ENCODE measurements around the gene ULBP2.
"Not testable (repeated sequence)": the region's sequence is repeated elsewhere in the genome, so short reads cannot be mapped to it uniquely, and the experiment has no call there.

The ULBP2 gene

DNA sequence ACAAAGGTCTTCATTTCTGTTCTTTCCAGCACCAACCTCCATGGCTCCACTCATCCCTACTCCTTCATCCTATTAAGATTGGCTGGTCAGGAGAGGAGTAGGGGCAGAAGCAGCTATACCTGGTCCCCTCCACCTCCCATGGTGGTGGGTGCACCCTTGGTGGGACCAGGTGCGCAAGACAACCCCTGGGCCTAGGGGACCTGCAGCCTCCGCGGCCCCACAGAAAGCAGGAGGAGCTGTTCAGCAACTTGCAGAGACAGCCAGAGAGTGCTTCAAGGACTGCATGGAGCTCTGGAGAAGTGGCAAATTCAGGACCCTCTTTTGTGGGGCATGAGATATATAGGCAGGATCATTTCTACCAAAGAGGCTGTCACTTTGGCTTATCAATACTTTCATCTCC lies 9.8 kb downstream of the ULBP2 start:
- no peak overlapping the region for H2AFZ ChIP-seq (ENCODE audit: low read length)
- no peak overlapping the region for H3K4me2 ChIP-seq (ENCODE audit: low read depth, low read length)
- no peaks in the 10 kb centered on the region for H3K36me3 ChIP-seq (replicated peaks; ENCODE audit: insufficient read depth, low read length)
- H3K9ac ChIP-seq (ENCODE audit: low read length): no peak overlapping the region
- H3K27me3 ChIP-seq (replicated peaks; ENCODE audit: insufficient read depth, low read length): peaks cover 73% of the 10 kb centered on the region
- no peak for TF ChIP-seq CTCF (IDR thresholded peaks at IDR 0.05; ENCODE audit: low read length)
- TF ChIP-seq EZH2phosphoT487 (IDR thresholded peaks at IDR 0.05; ENCODE audit: low read length): no peak
- TF ChIP-seq EZH2 (optimal IDR thresholded peaks at IDR 0.05; ENCODE audit: low read depth, low read length): no peak
- H3K27ac ChIP-seq (ENCODE audit: low read length): no peak overlapping the region
- no peaks in the 10 kb centered on the region for H3K79me2 ChIP-seq (ENCODE audit: low read length)
- H3K9me2 ChIP-seq (replicated peaks; ENCODE audit: insufficient read depth, low read length): no peaks in the 10 kb centered on the region
- H3K4me3 ChIP-seq (ENCODE audit: low read length): no peak overlapping the region
- no peak for DNase-seq
- H3F3A ChIP-seq (ENCODE audit: insufficient read depth, low read length): no peaks in the 10 kb centered on the region
- no peaks in the 10 kb centered on the region for H3K9me3 ChIP-seq (replicated peaks; ENCODE audit: insufficient read depth, low read length)
- no peaks in the 10 kb centered on the region for H3K4me1 ChIP-seq (ENCODE audit: low read length)
- H4K20me1 ChIP-seq (ENCODE audit: insufficient read depth, low read length): no peaks in the 10 kb centered on the region

DNA sequence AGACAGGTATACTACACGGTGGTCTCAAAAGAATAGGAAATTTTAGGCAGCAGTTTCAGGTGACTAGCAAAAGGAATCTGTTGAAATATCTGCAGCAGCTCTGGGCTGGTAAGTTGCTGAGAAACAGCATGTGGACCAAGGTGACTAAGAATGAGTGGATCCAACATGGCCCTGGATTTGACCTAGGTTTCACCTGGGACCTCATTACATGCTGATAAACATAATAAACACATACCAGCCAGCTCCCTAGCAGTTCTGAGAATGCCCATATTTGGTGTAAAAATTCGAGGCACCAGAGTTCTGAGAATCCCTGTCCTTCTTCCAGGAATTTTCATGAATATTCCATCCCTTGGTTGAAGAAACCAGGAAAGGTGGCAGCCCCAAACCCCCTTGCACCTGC lies 11.6 kb downstream of the ULBP2 start:
- H3K27me3 ChIP-seq (replicated peaks; ENCODE audit: insufficient read depth, low read length): peaks cover 79% of the 10 kb centered on the region
- H3K4me2 ChIP-seq (ENCODE audit: low read depth, low read length); H3K9me2 ChIP-seq (replicated peaks; ENCODE audit: insufficient read depth, low read length); H4K20me1 ChIP-seq (ENCODE audit: insufficient read depth, low read length); H3F3A ChIP-seq (ENCODE audit: insufficient read depth, low read length); H3K27ac ChIP-seq (ENCODE audit: low read length); DNase-seq; H2AFZ ChIP-seq (ENCODE audit: low read length); H3K36me3 ChIP-seq (replicated peaks; ENCODE audit: insufficient read depth, low read length); H3K79me2 ChIP-seq (ENCODE audit: low read length); H3K4me3 ChIP-seq (ENCODE audit: low read length); H3K9me3 ChIP-seq (replicated peaks; ENCODE audit: insufficient read depth, low read length); H3K9ac ChIP-seq (ENCODE audit: low read length); H3K4me1 ChIP-seq (ENCODE audit: low read length): not testable (repeated sequence)

DNA sequence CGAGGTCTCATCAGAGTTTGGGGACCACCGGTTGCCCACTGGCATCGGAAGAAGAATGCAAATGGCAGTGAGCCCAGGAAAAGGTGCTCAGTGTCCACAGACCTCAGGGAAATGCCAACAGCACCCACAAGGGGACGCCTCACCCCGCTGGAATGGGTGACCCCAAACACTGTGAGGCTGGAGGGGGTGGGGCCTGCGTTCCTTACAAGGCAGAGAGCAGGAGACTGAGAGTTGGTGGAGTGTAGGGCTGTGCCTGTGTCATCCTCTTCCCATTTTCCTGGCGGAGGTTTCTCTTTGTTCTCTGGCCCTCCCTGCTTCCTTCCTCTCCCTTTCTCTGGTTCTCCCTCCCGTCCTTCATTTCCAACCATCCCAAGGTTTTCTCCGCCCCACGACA lies 12.1 kb downstream of the ULBP2 start:
- H3K36me3 ChIP-seq (replicated peaks; ENCODE audit: insufficient read depth, low read length); H3K9ac ChIP-seq (ENCODE audit: low read length); H3K4me2 ChIP-seq (ENCODE audit: low read depth, low read length); H4K20me1 ChIP-seq (ENCODE audit: insufficient read depth, low read length); H3K27ac ChIP-seq (ENCODE audit: low read length); DNase-seq; H3F3A ChIP-seq (ENCODE audit: insufficient read depth, low read length); H3K9me2 ChIP-seq (replicated peaks; ENCODE audit: insufficient read depth, low read length); H3K79me2 ChIP-seq (ENCODE audit: low read length); H3K4me1 ChIP-seq (ENCODE audit: low read length); H3K4me3 ChIP-seq (ENCODE audit: low read length); H3K9me3 ChIP-seq (replicated peaks; ENCODE audit: insufficient read depth, low read length); H2AFZ ChIP-seq (ENCODE audit: low read length): not testable (repeated sequence)
- H3K27me3 ChIP-seq (replicated peaks; ENCODE audit: insufficient read depth, low read length): peaks cover 74% of the 10 kb centered on the region

- not testable (repeated sequence) for H4K20me1 ChIP-seq (ENCODE audit: insufficient read depth, low read length); H3K9me3 ChIP-seq (replicated peaks; ENCODE audit: insufficient read depth, low read length); H3K9ac ChIP-seq (ENCODE audit: low read length); H3K9me2 ChIP-seq (replicated peaks; ENCODE audit: insufficient read depth, low read length); H3F3A ChIP-seq (ENCODE audit: insufficient read depth, low read length); H3K27ac ChIP-seq (ENCODE audit: low read length); H3K4me3 ChIP-seq (ENCODE audit: low read length); H2AFZ ChIP-seq (ENCODE audit: low read length); H3K4me2 ChIP-seq (ENCODE audit: low read depth, low read length); DNase-seq; H3K36me3 ChIP-seq (replicated peaks; ENCODE audit: insufficient read depth, low read length); H3K4me1 ChIP-seq (ENCODE audit: low read length); H3K79me2 ChIP-seq (ENCODE audit: low read length)
- H3K27me3 ChIP-seq (replicated peaks; ENCODE audit: insufficient read depth, low read length): peaks cover 70% of the 10 kb centered on the region
Observed at GRCh38 chr6:149954328-149954983, 12.6 kb downstream of the ULBP2 start.

GRCh38 chr6:149954984-149955653 lies 13.3 kb downstream of the ULBP2 start:
- not testable (repeated sequence) for H3K79me2 ChIP-seq (ENCODE audit: low read length); H3K4me2 ChIP-seq (ENCODE audit: low read depth, low read length); H3K4me1 ChIP-seq (ENCODE audit: low read length); H3K9me2 ChIP-seq (replicated peaks; ENCODE audit: insufficient read depth, low read length); DNase-seq; H3K36me3 ChIP-seq (replicated peaks; ENCODE audit: insufficient read depth, low read length); H3K9me3 ChIP-seq (replicated peaks; ENCODE audit: insufficient read depth, low read length); H4K20me1 ChIP-seq (ENCODE audit: insufficient read depth, low read length); H2AFZ ChIP-seq (ENCODE audit: low read length); H3F3A ChIP-seq (ENCODE audit: insufficient read depth, low read length); H3K4me3 ChIP-seq (ENCODE audit: low read length); H3K9ac ChIP-seq (ENCODE audit: low read length); H3K27ac ChIP-seq (ENCODE audit: low read length)
- H3K27me3 ChIP-seq (replicated peaks; ENCODE audit: insufficient read depth, low read length): peaks cover 66% of the 10 kb centered on the region

DNA sequence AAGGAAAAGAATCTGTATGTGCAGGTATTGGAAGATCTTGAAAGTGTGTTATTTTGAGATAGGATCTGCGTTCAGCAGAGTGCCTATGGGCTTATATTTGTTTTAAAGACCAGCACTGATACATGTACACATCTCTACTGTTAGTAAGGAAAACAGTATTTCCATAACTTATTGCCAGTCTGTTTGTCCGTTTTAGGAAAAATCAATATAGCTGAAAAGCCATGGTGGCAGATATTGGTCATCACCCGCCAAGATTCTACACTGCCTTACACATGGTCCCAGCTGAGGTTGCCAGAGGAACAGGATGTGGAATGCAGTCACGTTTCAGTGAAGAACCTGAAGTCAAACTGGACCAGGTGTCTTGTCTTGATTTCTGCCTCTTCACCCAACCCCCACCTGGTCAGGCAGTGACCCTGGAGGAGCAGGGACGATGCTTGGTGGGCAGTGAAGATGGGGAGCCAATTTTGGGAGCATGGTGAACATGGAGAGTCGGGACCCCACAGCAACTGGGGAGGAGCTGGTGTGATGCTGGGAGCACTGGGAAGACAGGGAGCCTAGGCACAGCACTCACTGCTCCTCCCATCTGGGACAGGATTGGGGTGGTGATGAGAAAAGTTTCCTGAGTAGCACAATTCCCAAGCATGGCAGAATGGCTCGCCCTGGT lies 14.0 kb downstream of the ULBP2 start:
- DNase-seq; H3K36me3 ChIP-seq (replicated peaks; ENCODE audit: insufficient read depth, low read length); H3K4me2 ChIP-seq (ENCODE audit: low read depth, low read length); H3K9ac ChIP-seq (ENCODE audit: low read length); H3K9me3 ChIP-seq (replicated peaks; ENCODE audit: insufficient read depth, low read length); H3K4me3 ChIP-seq (ENCODE audit: low read length); H2AFZ ChIP-seq (ENCODE audit: low read length); H4K20me1 ChIP-seq (ENCODE audit: insufficient read depth, low read length); H3K9me2 ChIP-seq (replicated peaks; ENCODE audit: insufficient read depth, low read length); H3K79me2 ChIP-seq (ENCODE audit: low read length); H3F3A ChIP-seq (ENCODE audit: insufficient read depth, low read length); H3K27ac ChIP-seq (ENCODE audit: low read length); H3K4me1 ChIP-seq (ENCODE audit: low read length): not testable (repeated sequence)
- H3K27me3 ChIP-seq (replicated peaks; ENCODE audit: insufficient read depth, low read length): peaks cover 66% of the 10 kb centered on the region

DNA sequence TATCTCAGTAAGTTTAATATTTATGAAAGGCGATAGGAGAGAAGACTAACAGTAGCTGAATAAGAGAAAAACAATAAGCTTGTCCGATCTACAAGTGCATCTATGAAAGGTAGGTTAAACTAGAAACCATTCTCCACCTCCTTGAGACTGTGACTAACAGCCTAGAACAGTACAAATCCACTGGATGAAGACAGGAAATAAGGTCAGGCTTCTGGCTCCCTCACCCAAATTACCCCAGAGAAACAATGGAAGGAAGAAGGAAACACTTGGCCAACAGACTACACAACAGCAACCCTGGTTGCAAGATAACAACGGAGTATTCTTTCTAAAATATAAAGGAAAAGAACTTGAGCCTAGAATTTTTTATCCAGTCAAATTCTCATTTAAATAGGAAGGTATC lies 16.3 kb downstream of the ULBP2 start:
- not testable (repeated sequence) for H3K9me3 ChIP-seq (replicated peaks; ENCODE audit: insufficient read depth, low read length); H2AFZ ChIP-seq (ENCODE audit: low read length); H3K36me3 ChIP-seq (replicated peaks; ENCODE audit: insufficient read depth, low read length); H3K4me3 ChIP-seq (ENCODE audit: low read length); H3K9ac ChIP-seq (ENCODE audit: low read length); H3K9me2 ChIP-seq (replicated peaks; ENCODE audit: insufficient read depth, low read length); H3F3A ChIP-seq (ENCODE audit: insufficient read depth, low read length); H3K4me2 ChIP-seq (ENCODE audit: low read depth, low read length); DNase-seq; H3K27ac ChIP-seq (ENCODE audit: low read length); H4K20me1 ChIP-seq (ENCODE audit: insufficient read depth, low read length); H3K4me1 ChIP-seq (ENCODE audit: low read length); H3K79me2 ChIP-seq (ENCODE audit: low read length)
- peaks cover 55% of the 10 kb centered on the region for H3K27me3 ChIP-seq (replicated peaks; ENCODE audit: insufficient read depth, low read length)
